ENCODE results near the gene NKX3-2. TPM values are rescaled to one million over a fixed set of nuclear protein-coding genes. Genes with fewer than 3 reads are reported as not detected.
A peak's percentile ranks its signal among the peaks of the same experiment; 100 is the strongest.

Gene NKX3-2
- total RNA-seq, 1 donor from 2014 or later, result 5.9 TPM

- Mint-ChIP-seq H3K36me3 (ENCODE audit: low read depth, unreplicated experiment) (peaks cover 4% of the 10 kb centered on the region), H3K4me1 (ENCODE audit: low read depth, unreplicated experiment) (peaks cover 5% of the 10 kb centered on the region), H3K4me3 (ENCODE audit: unreplicated experiment) (peak overlapping the region; percentile 80), H3K27me3 (ENCODE audit: low read depth, unreplicated experiment) (peaks cover 8% of the 10 kb centered on the region), H3K9me3 (ENCODE audit: unreplicated experiment) (peaks cover 12% of the 10 kb centered on the region), H3K27ac (ENCODE audit: unreplicated experiment) (no peak overlapping the region)
- H3K79me2 ChIP-seq (ENCODE audit: insufficient read depth, low read length), result no peaks in the 10 kb centered on the region
- peaks cover 7% of the 10 kb centered on the region for H4K20me1 ChIP-seq (ENCODE audit: insufficient read depth, low read length)
- TF ChIP-seq EZH2 (IDR thresholded peaks at IDR 0.05; ENCODE audit: insufficient read depth, low read length) (no peak), CTCF (IDR thresholded peaks at IDR 0.05; ENCODE audit: insufficient read depth, low read depth, low read length) (no peak)
- no peak for FAIRE-seq
- no peak overlapping the region for H3K9ac ChIP-seq (ENCODE audit: low read length)
- no peak overlapping the region for H2AFZ ChIP-seq (ENCODE audit: low read depth, low read length)
- H3K4me1 ChIP-seq (ENCODE audit: insufficient read depth, low read length), result peaks cover 9% of the 10 kb centered on the region
- H3K36me3 ChIP-seq (ENCODE audit: insufficient read depth, low read length), result no peaks in the 10 kb centered on the region
- H3K27ac ChIP-seq (ENCODE audit: low read depth, low read length), result no peak overlapping the region
- peaks cover 66% of the 10 kb centered on the region for H3K27me3 ChIP-seq (ENCODE audit: insufficient read depth, low read length)
- H3K4me3 ChIP-seq (ENCODE audit: insufficient read depth, low read depth, low read length), result peak overlapping the region; percentile 65
- no peak for DNase-seq (ENCODE audit: low read depth)
- H3K9me3 ChIP-seq (ENCODE audit: insufficient read depth, low read depth, low read length), result no peaks in the 10 kb centered on the region
- peak overlapping the region; percentile 94 for H3K4me2 ChIP-seq (ENCODE audit: low read length)
These were observed 4.0 kb upstream of the NKX3-2 start for GRCh38 chr4:13548059-13548983.

- Histone ChIP-seq H3K36me3 (ENCODE audit: insufficient read depth, low read length) (no peaks in the 10 kb centered on the region), H3K4me1 (ENCODE audit: insufficient read depth, low read length) (peaks cover 9% of the 10 kb centered on the region), H3K9me3 (ENCODE audit: insufficient read depth, low read depth, low read length) (no peaks in the 10 kb centered on the region), H3K4me2 (ENCODE audit: low read length) (peak overlapping the region; percentile 80), H3K9ac (ENCODE audit: low read length) (no peak overlapping the region), H3K4me3 (ENCODE audit: insufficient read depth, low read depth, low read length) (peak overlapping the region; percentile 31), H4K20me1 (ENCODE audit: insufficient read depth, low read length) (peaks cover 14% of the 10 kb centered on the region), H3K79me2 (ENCODE audit: insufficient read depth, low read length) (no peaks in the 10 kb centered on the region), H3K27me3 (ENCODE audit: insufficient read depth, low read length) (peaks cover 71% of the 10 kb centered on the region), H3K27ac (ENCODE audit: low read depth, low read length) (no peak overlapping the region), H2AFZ (ENCODE audit: low read depth, low read length) (peak overlapping the region; percentile 31)
- TF ChIP-seq CTCF (IDR thresholded peaks at IDR 0.05; ENCODE audit: insufficient read depth, low read depth, low read length), result no peak
- TF ChIP-seq EZH2 (IDR thresholded peaks at IDR 0.05; ENCODE audit: insufficient read depth, low read length), result peak; percentile 57
- Mint-ChIP-seq H3K4me3 (ENCODE audit: unreplicated experiment) (peak overlapping the region; percentile 78), H3K4me1 (ENCODE audit: low read depth, unreplicated experiment) (peaks cover 5% of the 10 kb centered on the region), H3K9me3 (ENCODE audit: unreplicated experiment) (peaks cover 10% of the 10 kb centered on the region), H3K36me3 (ENCODE audit: low read depth, unreplicated experiment) (peaks cover 2% of the 10 kb centered on the region), H3K27me3 (ENCODE audit: low read depth, unreplicated experiment) (peaks cover 10% of the 10 kb centered on the region), H3K27ac (ENCODE audit: unreplicated experiment) (no peak overlapping the region)
- FAIRE-seq, result no peak
- no peak for DNase-seq (ENCODE audit: low read depth)
These were observed 3.3 kb upstream of the NKX3-2 start for GRCh38 chr4:13547485-13548041.
